ENCODE measurements around the gene ERMAP. TPM values are rescaled to one million over a fixed set of nuclear protein-coding genes. Genes with fewer than 3 reads are reported as not detected.

ERMAP gene
- total RNA-seq, 1 donor from 2014 or later = 10.4 TPM

DNA sequence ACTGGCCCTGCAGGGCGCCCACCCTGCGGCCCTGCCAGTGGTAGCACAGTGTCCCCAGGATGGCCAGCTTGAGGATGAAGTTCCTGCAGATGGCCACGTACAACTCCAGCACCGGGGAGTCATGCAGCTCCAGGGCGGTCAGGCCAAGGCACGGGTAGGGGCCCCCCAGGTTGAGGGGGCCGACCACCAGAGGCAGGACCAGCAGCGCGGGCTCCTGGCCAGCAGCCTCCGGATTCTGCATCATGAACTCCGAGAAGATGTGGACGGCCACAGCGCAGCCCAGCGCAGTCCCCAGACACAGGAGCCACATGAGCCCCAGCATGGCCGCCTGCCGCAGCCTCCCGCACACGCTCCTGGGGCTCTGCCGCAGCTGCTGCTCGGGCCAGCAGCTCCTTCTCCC lies 70.4 kb downstream of the ERMAP start:
- no peak overlapping the region for H3K4me3 Mint-ChIP-seq (ENCODE audit: low read depth)
- DNase-seq (ENCODE audit: low spot score, unreplicated experiment) = no peak

DNA sequence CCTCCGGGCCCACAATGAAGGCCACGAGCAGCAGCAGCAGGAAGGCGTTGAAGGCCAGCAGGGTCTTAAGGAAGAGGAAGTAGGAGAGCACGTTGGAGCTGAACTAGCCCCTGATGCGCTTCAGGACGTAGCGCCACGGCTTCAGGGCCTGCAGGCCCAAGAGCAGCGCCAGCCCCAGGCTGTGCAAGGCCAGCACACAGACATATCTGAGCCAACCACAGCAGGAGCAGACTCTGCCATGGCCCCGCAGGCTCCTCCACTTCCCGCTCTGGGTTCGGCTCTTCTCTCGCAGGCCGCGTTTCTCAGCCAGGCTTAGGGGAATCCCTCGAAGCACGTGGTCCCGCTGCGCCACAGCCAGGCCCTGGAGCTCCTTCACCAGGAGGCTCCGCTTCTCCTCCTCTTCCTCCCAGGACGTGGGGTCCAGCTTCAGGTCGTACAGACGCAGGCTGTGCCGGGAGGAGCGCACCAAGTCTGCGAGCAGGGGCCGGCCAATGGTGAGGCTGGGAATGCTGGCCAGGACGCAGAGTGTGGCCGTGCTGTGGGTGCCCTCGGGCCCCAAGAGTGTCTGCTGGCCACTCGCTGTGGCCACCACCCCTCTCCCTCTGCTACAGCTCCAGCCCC lies 71.2 kb downstream of the ERMAP start:
- H3K36me3 Mint-ChIP-seq (ENCODE audit: insufficient read depth) = no peaks in the 10 kb centered on the region
- no peak overlapping the region for H3K27ac Mint-ChIP-seq
- TF ChIP-seq, protein P1, sequence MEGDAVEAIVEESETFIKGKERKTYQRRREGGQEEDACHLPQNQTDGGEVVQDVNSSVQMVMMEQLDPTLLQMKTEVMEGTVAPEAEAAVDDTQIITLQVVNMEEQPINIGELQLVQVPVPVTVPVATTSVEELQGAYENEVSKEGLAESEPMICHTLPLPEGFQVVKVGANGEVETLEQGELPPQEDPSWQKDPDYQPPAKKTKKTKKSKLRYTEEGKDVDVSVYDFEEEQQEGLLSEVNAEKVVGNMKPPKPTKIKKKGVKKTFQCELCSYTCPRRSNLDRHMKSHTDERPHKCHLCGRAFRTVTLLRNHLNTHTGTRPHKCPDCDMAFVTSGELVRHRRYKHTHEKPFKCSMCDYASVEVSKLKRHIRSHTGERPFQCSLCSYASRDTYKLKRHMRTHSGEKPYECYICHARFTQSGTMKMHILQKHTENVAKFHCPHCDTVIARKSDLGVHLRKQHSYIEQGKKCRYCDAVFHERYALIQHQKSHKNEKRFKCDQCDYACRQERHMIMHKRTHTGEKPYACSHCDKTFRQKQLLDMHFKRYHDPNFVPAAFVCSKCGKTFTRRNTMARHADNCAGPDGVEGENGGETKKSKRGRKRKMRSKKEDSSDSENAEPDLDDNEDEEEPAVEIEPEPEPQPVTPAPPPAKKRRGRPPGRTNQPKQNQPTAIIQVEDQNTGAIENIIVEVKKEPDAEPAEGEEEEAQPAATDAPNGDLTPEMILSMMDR (IDR thresholded peaks at IDR 0.05; ENCODE audit: unreplicated experiment) = no peak
- no peaks in the 10 kb centered on the region for H3K4me1 Mint-ChIP-seq (ENCODE audit: low read depth)
- DNase-seq (ENCODE audit: low spot score, unreplicated experiment) = no peak
- H3K27me3 Mint-ChIP-seq = no peaks in the 10 kb centered on the region
- no peaks in the 10 kb centered on the region for H3K9me3 Mint-ChIP-seq (ENCODE audit: low read depth)
- H3K4me3 Mint-ChIP-seq (ENCODE audit: low read depth) = no peak overlapping the region

More for the DNA sequence above, 70.4 kb downstream of the ERMAP start:
- no peak overlapping the region for H3K27ac Mint-ChIP-seq
- H3K27me3 Mint-ChIP-seq = no peaks in the 10 kb centered on the region
- H3K36me3 Mint-ChIP-seq (ENCODE audit: insufficient read depth) = no peaks in the 10 kb centered on the region
- no peaks in the 10 kb centered on the region for H3K4me1 Mint-ChIP-seq (ENCODE audit: low read depth)
- no peaks in the 10 kb centered on the region for H3K9me3 Mint-ChIP-seq (ENCODE audit: low read depth)
- TF ChIP-seq, protein P1 (IDR thresholded peaks at IDR 0.05; ENCODE audit: unreplicated experiment) = no peak

DNA sequence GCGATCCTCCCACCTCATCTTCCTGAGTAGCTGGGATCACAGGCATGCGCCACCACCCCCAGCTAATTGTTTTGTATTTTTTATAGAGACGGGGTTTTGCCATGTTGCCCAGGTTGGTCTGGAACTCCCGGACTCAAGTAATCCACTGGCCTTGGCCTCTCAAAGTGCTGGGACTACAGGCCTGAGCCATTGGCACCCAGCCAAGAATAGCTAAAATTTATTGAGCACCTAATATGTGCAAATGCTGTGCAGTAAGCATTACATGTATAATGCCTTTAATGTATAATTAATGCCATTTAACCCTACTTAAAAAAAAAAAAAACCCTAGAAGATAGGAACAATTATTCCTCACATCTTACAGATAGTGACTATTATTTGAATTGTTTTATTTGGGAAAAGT lies 72.3 kb downstream of the ERMAP start:
- Mint-ChIP-seq H3K4me3 (ENCODE audit: low read depth) (no peak overlapping the region), H3K36me3 (ENCODE audit: insufficient read depth) (no peaks in the 10 kb centered on the region), H3K9me3 (ENCODE audit: low read depth) (no peaks in the 10 kb centered on the region), H3K27ac (no peak overlapping the region), H3K27me3 (no peaks in the 10 kb centered on the region), H3K4me1 (ENCODE audit: low read depth) (no peaks in the 10 kb centered on the region)
- no peak for DNase-seq (ENCODE audit: low spot score, unreplicated experiment)
- TF ChIP-seq, protein P1 (IDR thresholded peaks at IDR 0.05; ENCODE audit: unreplicated experiment) = no peak

DNA sequence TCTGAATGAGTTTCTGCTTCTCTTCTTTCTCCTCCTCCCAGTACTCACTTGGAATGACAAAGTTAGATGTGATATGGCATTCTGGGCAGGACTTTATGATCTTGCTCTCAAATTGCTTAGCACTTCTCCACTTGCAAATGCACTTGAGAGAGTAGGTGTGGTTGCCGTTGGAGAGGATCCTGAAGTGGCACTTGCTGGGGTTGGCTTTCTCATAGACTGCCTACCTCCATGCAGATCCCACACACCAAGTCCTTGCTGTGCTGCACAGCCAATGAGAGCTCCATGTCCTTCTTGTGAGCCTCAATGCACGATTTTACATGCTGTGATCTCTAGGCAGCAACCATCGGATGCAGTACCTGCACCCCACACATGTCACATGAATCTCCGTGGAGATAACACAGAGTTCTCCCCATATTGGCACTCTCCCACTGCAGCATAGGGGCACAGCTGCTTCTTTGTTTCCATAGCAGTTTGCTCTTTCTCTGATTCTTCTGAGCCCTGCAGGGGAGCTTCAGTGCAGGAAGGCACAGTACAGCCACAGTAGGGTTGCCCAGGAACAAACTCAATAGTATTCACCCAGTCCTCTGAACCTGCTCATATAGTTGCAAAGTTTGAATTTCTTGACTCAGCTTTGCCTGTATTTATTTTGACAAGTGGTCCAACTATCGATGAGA lies 74.7 kb downstream of the ERMAP start:
- Mint-ChIP-seq H3K4me1 (ENCODE audit: low read depth) (no peaks in the 10 kb centered on the region), H3K9me3 (ENCODE audit: low read depth) (peaks cover 8% of the 10 kb centered on the region), H3K27me3 (no peaks in the 10 kb centered on the region), H3K36me3 (ENCODE audit: insufficient read depth) (no peaks in the 10 kb centered on the region), H3K4me3 (ENCODE audit: low read depth) (no peak overlapping the region), H3K27ac (no peak overlapping the region)
- no peak for DNase-seq (ENCODE audit: low spot score, unreplicated experiment)
- TF ChIP-seq, protein P1 (IDR thresholded peaks at IDR 0.05; ENCODE audit: unreplicated experiment) = no peak

Other genes with a start within 250 kb of the ERMAP start
- 53.4 and 55.7 TPM in 2 replicates for gene PPIH, start 158.7 kb upstream of the ERMAP start, total RNA-seq
- 578 and 588 TPM in 2 replicates for gene YBX1, start 134.7 kb upstream of the ERMAP start, total RNA-seq
- gene CLDN19, start 76.9 kb upstream of the ERMAP start, total RNA-seq = 7.8 and 8.2 TPM in 2 replicates
- 68.6 and 72.9 TPM in 2 replicates for gene P3H1, start 50.1 kb upstream of the ERMAP start, total RNA-seq
- 9.7 and 12.0 TPM in 2 replicates for gene C1orf50, start 49.9 kb upstream of the ERMAP start, total RNA-seq
- 0.42 and 0.48 TPM in 2 replicates for gene TMEM269, start 32.1 kb upstream of the ERMAP start, total RNA-seq
- 58.4 and 65.8 TPM in 2 replicates for gene SVBP, start 275 bp downstream of the ERMAP start, total RNA-seq
- 18.1 and 18.8 TPM in 2 replicates for gene ZNF691, start 29.5 kb downstream of the ERMAP start, total RNA-seq
- 49.7 and 54.7 TPM in 2 replicates for gene SLC2A1, start 141.7 kb downstream of the ERMAP start, total RNA-seq

All from progenitor cell of endocrine pancreas (in vitro differentiated cells).